WTC11 (cell line): ENCODE data around the gene CAMK2A. TPM values are rescaled to one million over a fixed set of nuclear protein-coding genes. Genes with fewer than 3 reads are reported as not detected.

ENCODE experiments used
- ATAC-seq: fragments of 200-7000 bp; cut with Tn5 transposase; 2 replicates; pipeline ENCODE4 v1.10.0; 2021; ENCODE audit warnings: mild to moderate bottlenecking, moderate library complexity
- CTCF ChIA-PET: fragments of 300-600 bp; sonication (Branson Sonifier 250); formaldehyde crosslinking; loops from one replicate; lab custom pipeline; 2021; ENCODE audit warnings: antibody characterized with exemption; lab: Charles Lee
- POLR2A ChIA-PET: fragments of 350-600 bp; sonication (Branson Sonifier 250); formaldehyde crosslinking; loops from one replicate; lab custom pipeline; 2021; ENCODE audit warnings: antibody characterized with exemption; lab: Charles Lee
- DNase-seq: peaks from one replicate; pipeline ENCODE4 v3.0.0; 2021; ENCODE audit warnings: low spot score
- H3K27ac Mint-ChIP-seq: 2 replicates; pipeline ENCODE4 v1.8.0; 2021; ENCODE audit warnings: mixed read lengths
- H3K27me3 Mint-ChIP-seq: 2 replicates; pipeline ENCODE4 v1.8.0; 2021; ENCODE audit warnings: low read depth, mild to moderate bottlenecking, moderate library complexity, mixed read lengths
- H3K36me3 Mint-ChIP-seq: 2 replicates; pipeline ENCODE4 v1.8.0; 2021; ENCODE audit warnings: mixed read lengths
- H3K4me1 Mint-ChIP-seq: 2 replicates; pipeline ENCODE4 v1.8.0; 2022; ENCODE audit warnings: mixed read lengths
- H3K4me3 Mint-ChIP-seq: 2 replicates; pipeline ENCODE4 v1.8.0; 2021; ENCODE audit warnings: mild to moderate bottlenecking, moderate library complexity, mixed read lengths
- H3K9me3 Mint-ChIP-seq: 2 replicates; pipeline ENCODE4 v1.8.0; 2021; ENCODE audit warnings: mixed read lengths
- CBFB ChIP-seq: sonication (generic); formaldehyde crosslinking; IDR thresholded peaks from 2 replicates; pipeline ENCODE4 v1.8.1; 2022; ENCODE audit warnings: mild to moderate bottlenecking, low read depth, missing genetic modification reagents
- CREB1 ChIP-seq: sonication (generic); formaldehyde crosslinking; IDR thresholded peaks from 2 replicates; pipeline ENCODE4 v1.8.0; 2023; ENCODE audit warnings: mild to moderate bottlenecking, missing genetic modification reagents
- ELF4 ChIP-seq: sonication (generic); formaldehyde crosslinking; IDR thresholded peaks from 2 replicates; pipeline ENCODE4 v1.8.1; 2022; ENCODE audit warnings: low read depth, mild to moderate bottlenecking, moderate library complexity, missing genetic modification reagents
- FOXJ3 ChIP-seq: sonication (generic); formaldehyde crosslinking; IDR thresholded peaks from 2 replicates; pipeline ENCODE4 v1.9.0; 2021; ENCODE audit warnings: missing genetic modification reagents, mild to moderate bottlenecking, borderline replicate concordance
- GABPB1 ChIP-seq: sonication (generic); formaldehyde crosslinking; IDR thresholded peaks from 2 replicates; pipeline ENCODE4 v1.8.1; 2023; ENCODE audit warnings: mild to moderate bottlenecking, missing genetic modification reagents
- IRF2 ChIP-seq: sonication (generic); formaldehyde crosslinking; IDR thresholded peaks from 2 replicates; pipeline ENCODE4 v1.8.0; 2022; ENCODE audit warnings: low read depth, missing genetic modification reagents, borderline replicate concordance
- MXD4 ChIP-seq: fragments of 250-450 bp; sonication (Bioruptor Pico); IDR thresholded peaks from 2 replicates; pipeline ENCODE4 v1.8.0; 2021; ENCODE audit warnings: mild to moderate bottlenecking, moderate library complexity, borderline replicate concordance
- NFATC4 ChIP-seq: fragments of 250-450 bp; sonication (Bioruptor Pico); IDR thresholded peaks from 2 replicates; pipeline ENCODE4 v1.9.0; 2021; ENCODE audit warnings: mild to moderate bottlenecking
- NR2C2 ChIP-seq: sonication (generic); formaldehyde crosslinking; IDR thresholded peaks from 2 replicates; pipeline ENCODE4 v1.8.0; 2022; ENCODE audit warnings: mild to moderate bottlenecking, missing genetic modification reagents
- SP1 ChIP-seq: sonication (generic); formaldehyde crosslinking; conservative IDR thresholded peaks from 2 replicates; pipeline ENCODE4 v1.8.1; 2022; ENCODE audit warnings: missing genetic modification reagents
- TEAD1 ChIP-seq: sonication (generic); formaldehyde crosslinking; IDR thresholded peaks from 2 replicates; pipeline ENCODE4 v1.8.0; 2022; ENCODE audit warnings: mild to moderate bottlenecking, missing genetic modification reagents
- ZNF219 ChIP-seq: sonication (generic); formaldehyde crosslinking; IDR thresholded peaks from 2 replicates; pipeline ENCODE4 v1.8.0; 2023; ENCODE audit warnings: missing genetic modification reagents, mild to moderate bottlenecking, borderline replicate concordance
- ZNF232 ChIP-seq: sonication (generic); formaldehyde crosslinking; IDR thresholded peaks from 2 replicates; pipeline ENCODE4 v1.8.0; 2022; ENCODE audit warnings: mild to moderate bottlenecking, missing genetic modification reagents
- ZNF263 ChIP-seq: sonication (generic); formaldehyde crosslinking; IDR thresholded peaks from 2 replicates; pipeline ENCODE4 v1.8.1; 2022; ENCODE audit warnings: low read depth, mild to moderate bottlenecking, moderate library complexity, missing genetic modification reagents
- ZNF423 ChIP-seq: fragments of 250-450 bp; sonication (Bioruptor Pico); IDR thresholded peaks from 2 replicates; pipeline ENCODE4 v2.1.2; 2022; ENCODE audit warnings: mild to moderate bottlenecking, moderate library complexity
- total RNA-seq: library from RNA; stranded (reverse); gene quantifications from 3 replicates; pipeline ENCODE4 v1.2.3, GENCODE V29; 2021
- TF ChIP-seq, protein P1 (sequence below): sonication (generic); formaldehyde crosslinking; IDR thresholded peaks from 2 replicates; pipeline ENCODE4 v1.8.1; 2022; ENCODE audit warnings: low read depth, mild to moderate bottlenecking, moderate library complexity, missing genetic modification reagents, borderline replicate concordance
- TF ChIP-seq, protein P2 (sequence below): sonication (generic); formaldehyde crosslinking; IDR thresholded peaks from 2 replicates; pipeline ENCODE4 v1.8.1; 2023; ENCODE audit warnings: mild to moderate bottlenecking, missing genetic modification reagents
- TF ChIP-seq, protein P3 (sequence below): sonication (generic); formaldehyde crosslinking; IDR thresholded peaks from 2 replicates; pipeline ENCODE4 v1.8.1; 2023; ENCODE audit warnings: mild to moderate bottlenecking, missing genetic modification reagents

The CAMK2A gene
- total RNA-seq, 1 experiment from 2014 or later, result 0.13 TPM

- TF ChIP-seq, protein P1, sequence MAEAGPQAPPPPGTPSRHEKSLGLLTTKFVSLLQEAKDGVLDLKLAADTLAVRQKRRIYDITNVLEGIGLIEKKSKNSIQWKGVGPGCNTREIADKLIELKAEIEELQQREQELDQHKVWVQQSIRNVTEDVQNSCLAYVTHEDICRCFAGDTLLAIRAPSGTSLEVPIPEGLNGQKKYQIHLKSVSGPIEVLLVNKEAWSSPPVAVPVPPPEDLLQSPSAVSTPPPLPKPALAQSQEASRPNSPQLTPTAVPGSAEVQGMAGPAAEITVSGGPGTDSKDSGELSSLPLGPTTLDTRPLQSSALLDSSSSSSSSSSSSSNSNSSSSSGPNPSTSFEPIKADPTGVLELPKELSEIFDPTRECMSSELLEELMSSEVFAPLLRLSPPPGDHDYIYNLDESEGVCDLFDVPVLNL, result no peak
- TF ChIP-seq, all 79 proteins: peak for 0
Observed at GRCh38 chr5:150318613-150319483, 29.3 kb upstream of the CAMK2A start (continued).

GRCh38 chr5:150317048-150318003, 27.8 kb upstream of the CAMK2A start:
- no peak for DNase-seq

DNA sequence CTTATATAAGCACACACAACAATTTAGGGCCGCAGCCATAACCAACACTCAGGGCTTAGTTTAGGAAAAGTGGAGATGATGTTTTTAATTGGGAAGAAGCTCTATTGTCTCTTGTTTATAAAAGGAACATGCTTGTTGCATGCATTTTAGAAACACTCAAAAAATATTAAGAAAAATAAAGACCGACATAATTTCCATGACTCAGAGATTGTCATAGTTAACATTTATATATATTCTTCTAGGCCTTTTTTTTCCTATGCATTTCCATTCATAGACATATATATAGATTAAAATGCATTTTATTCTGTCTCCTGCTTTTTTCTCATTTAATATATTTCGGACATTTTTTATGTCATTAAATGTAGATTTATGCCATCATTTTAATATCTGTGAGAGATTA, 26.7 kb upstream of the CAMK2A start:
- POLR2A ChIA-PET, result interaction anchor here (1.6 kb wide), 1 partner anchor 14 kb away, joined by 5 read pairs; the partner anchor contains the start of gene ARSI
- no peak overlapping the region for H3K4me3 Mint-ChIP-seq
- H3K9me3 Mint-ChIP-seq, result peaks cover 4% of the 10 kb centered on the region; the same call in 1 of the 2 replicates
- no peak overlapping the region for H3K27ac Mint-ChIP-seq
- DNase-seq (no peak), ATAC-seq (no peak)
- peaks cover 11% of the 10 kb centered on the region for H3K4me1 Mint-ChIP-seq
- no peak for TF ChIP-seq ZNF423
- TF ChIP-seq, all 79 proteins: peak for 0
- CTCF ChIA-PET, result interaction anchor here (0.6 kb wide), 1 partner anchor 80 kb away, joined by 3 read pairs; no protein-coding TSS in a partner anchor
- Mint-ChIP-seq H3K27me3 (no peaks in the 10 kb centered on the region), H3K36me3 (no peaks in the 10 kb centered on the region)

More at GRCh38 chr5:150317048-150318003, 27.8 kb upstream of the CAMK2A start:
- Mint-ChIP-seq H3K9me3 (peaks cover 9% of the 10 kb centered on the region; the same call in 1 of the 2 replicates), H3K4me3 (no peak overlapping the region), H3K4me1 (peaks cover 11% of the 10 kb centered on the region), H3K36me3 (no peaks in the 10 kb centered on the region)
- CTCF ChIA-PET, result no interaction called here
- peak; percentile 41; the same call in 1 of the 2 replicates for ATAC-seq
- TF ChIP-seq GABPB1 (CRISPR knock-in tag), result peak; percentile 45
- no peak for TF ChIP-seq FOXJ3 (CRISPR knock-in tag)
- TF ChIP-seq, all 79 proteins: peak for 1
- Mint-ChIP-seq H3K27ac (no peak overlapping the region), H3K27me3 (no peaks in the 10 kb centered on the region)
- POLR2A ChIA-PET, result interaction anchor here (0.6 to 1.6 kb wide), 2 partner anchors 15 to 190 kb away, joined by 3 to 5 read pairs; partner anchors contain the start of gene ARSI

GRCh38 chr5:150315245-150315644, 25.7 kb upstream of the CAMK2A start:
- DNase-seq, result no peak
- POLR2A ChIA-PET, result no interaction called here
- Mint-ChIP-seq H3K9me3 (peaks cover 4% of the 10 kb centered on the region; the same call in 1 of the 2 replicates), H3K27me3 (no peaks in the 10 kb centered on the region), H3K4me3 (no peak overlapping the region), H3K27ac (no peak overlapping the region), H3K36me3 (no peaks in the 10 kb centered on the region), H3K4me1 (peaks cover 11% of the 10 kb centered on the region)
- CTCF ChIA-PET, result no interaction called here
- ATAC-seq, result no peak
- TF ChIP-seq CBFB (CRISPR knock-in tag), result no peak
- no peak for TF ChIP-seq NR2C2 (CRISPR knock-in tag)
- no peak for TF ChIP-seq CREB1 (CRISPR knock-in tag)
- no peak for TF ChIP-seq ZNF263
- TF ChIP-seq ZNF232, result no peak
- TF ChIP-seq MXD4, result no peak
- no peak for TF ChIP-seq ZNF219 (CRISPR knock-in tag)
- TF ChIP-seq, protein P2, sequence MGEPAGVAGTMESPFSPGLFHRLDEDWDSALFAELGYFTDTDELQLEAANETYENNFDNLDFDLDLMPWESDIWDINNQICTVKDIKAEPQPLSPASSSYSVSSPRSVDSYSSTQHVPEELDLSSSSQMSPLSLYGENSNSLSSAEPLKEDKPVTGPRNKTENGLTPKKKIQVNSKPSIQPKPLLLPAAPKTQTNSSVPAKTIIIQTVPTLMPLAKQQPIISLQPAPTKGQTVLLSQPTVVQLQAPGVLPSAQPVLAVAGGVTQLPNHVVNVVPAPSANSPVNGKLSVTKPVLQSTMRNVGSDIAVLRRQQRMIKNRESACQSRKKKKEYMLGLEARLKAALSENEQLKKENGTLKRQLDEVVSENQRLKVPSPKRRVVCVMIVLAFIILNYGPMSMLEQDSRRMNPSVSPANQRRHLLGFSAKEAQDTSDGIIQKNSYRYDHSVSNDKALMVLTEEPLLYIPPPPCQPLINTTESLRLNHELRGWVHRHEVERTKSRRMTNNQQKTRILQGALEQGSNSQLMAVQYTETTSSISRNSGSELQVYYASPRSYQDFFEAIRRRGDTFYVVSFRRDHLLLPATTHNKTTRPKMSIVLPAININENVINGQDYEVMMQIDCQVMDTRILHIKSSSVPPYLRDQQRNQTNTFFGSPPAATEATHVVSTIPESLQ (CRISPR knock-in tag), result no peak
- no peak for TF ChIP-seq SP1 (CRISPR knock-in tag)
- no peak for TF ChIP-seq NFATC4 (CRISPR knock-in tag)
- TF ChIP-seq ELF4 (CRISPR knock-in tag), result no peak
- TF ChIP-seq FOXJ3 (CRISPR knock-in tag), result no peak
- TF ChIP-seq IRF2, result no peak
- no peak for TF ChIP-seq TEAD1
- TF ChIP-seq, protein P3, sequence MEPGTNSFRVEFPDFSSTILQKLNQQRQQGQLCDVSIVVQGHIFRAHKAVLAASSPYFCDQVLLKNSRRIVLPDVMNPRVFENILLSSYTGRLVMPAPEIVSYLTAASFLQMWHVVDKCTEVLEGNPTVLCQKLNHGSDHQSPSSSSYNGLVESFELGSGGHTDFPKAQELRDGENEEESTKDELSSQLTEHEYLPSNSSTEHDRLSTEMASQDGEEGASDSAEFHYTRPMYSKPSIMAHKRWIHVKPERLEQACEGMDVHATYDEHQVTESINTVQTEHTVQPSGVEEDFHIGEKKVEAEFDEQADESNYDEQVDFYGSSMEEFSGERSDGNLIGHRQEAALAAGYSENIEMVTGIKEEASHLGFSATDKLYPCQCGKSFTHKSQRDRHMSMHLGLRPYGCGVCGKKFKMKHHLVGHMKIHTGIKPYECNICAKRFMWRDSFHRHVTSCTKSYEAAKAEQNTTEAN (CRISPR knock-in tag), result no peak
